ELR (cell line): ENCODE measurements around the gene MRC2.
"Not testable (repeated sequence)": the region's sequence is repeated elsewhere in the genome, so short reads cannot be mapped to it uniquely, and the experiment has no call there.

ENCODE experiments used
- DNase-seq: peaks from one replicate; pipeline ENCODE4 v3.0.0-alpha.2; 2015; ENCODE audit warnings: low read depth

Gene MRC2

GRCh38 chr17:62681061-62681938 is 53.8 kb downstream of the MRC2 start:
- no peak for DNase-seq

GRCh38 chr17:62681939-62682381 is 54.5 kb downstream of the MRC2 start:
- DNase-seq = no peak

GRCh38 chr17:62684179-62684578 is 56.7 kb downstream of the MRC2 start:
- no peak for DNase-seq

- DNase-seq = no peak
Observed at GRCh38 chr17:62687997-62688396, 60.5 kb downstream of the MRC2 start.

GRCh38 chr17:62688398-62689160 is 61.1 kb downstream of the MRC2 start:
- no peak for DNase-seq

- DNase-seq = no peak
Observed at GRCh38 chr17:62689441-62690167, 62.1 kb downstream of the MRC2 start.

- DNase-seq = no peak
Observed at GRCh38 chr17:62690168-62690897, 62.9 kb downstream of the MRC2 start.

GRCh38 chr17:62691589-62691915 is 64.1 kb downstream of the MRC2 start:
- not testable (repeated sequence) for DNase-seq

- DNase-seq = no peak
Observed at GRCh38 chr17:62692159-62692651, 64.7 kb downstream of the MRC2 start.

- peak; percentile 66 for DNase-seq
Observed at GRCh38 chr17:62692721-62693431, 65.4 kb downstream of the MRC2 start.

GRCh38 chr17:62693616-62694409 is 66.3 kb downstream of the MRC2 start:
- DNase-seq = peak; percentile 36

- DNase-seq = not testable (repeated sequence)
Observed at GRCh38 chr17:62695093-62695738, 67.7 kb downstream of the MRC2 start.

GRCh38 chr17:62696256-62696655 is 68.8 kb downstream of the MRC2 start:
- no peak for DNase-seq

GRCh38 chr17:62696726-62697490 is 69.4 kb downstream of the MRC2 start:
- DNase-seq = no peak

GRCh38 chr17:62698459-62698858 is 71.0 kb downstream of the MRC2 start:
- not testable (repeated sequence) for DNase-seq

GRCh38 chr17:62700964-62701705 is 73.7 kb downstream of the MRC2 start:
- no peak for DNase-seq

- no peak for DNase-seq
Observed at GRCh38 chr17:62701706-62702085, 74.2 kb downstream of the MRC2 start.

GRCh38 chr17:62702746-62703260 is 75.3 kb downstream of the MRC2 start:
- DNase-seq = no peak
